Activated CD8-positive, alpha-beta memory T cell treated with anti-CD3 and anti-CD28 coated beads for 1 hour (primary cell): Measurements from ENCODE around the gene DDX28.
"Not testable (repeated sequence)": the region's sequence is repeated elsewhere in the genome, so short reads cannot be mapped to it uniquely, and the experiment has no call there.

Experiments
- DNase-seq, 2 donors: peaks; one replicate each; pipeline ENCODE4 v3.0.0-alpha.2; 2020; ENCODE audit warnings: low read depth in 1 of 2; ENCODE audit errors: extremely low read depth in 1 of 2

The DDX28 gene

DNA sequence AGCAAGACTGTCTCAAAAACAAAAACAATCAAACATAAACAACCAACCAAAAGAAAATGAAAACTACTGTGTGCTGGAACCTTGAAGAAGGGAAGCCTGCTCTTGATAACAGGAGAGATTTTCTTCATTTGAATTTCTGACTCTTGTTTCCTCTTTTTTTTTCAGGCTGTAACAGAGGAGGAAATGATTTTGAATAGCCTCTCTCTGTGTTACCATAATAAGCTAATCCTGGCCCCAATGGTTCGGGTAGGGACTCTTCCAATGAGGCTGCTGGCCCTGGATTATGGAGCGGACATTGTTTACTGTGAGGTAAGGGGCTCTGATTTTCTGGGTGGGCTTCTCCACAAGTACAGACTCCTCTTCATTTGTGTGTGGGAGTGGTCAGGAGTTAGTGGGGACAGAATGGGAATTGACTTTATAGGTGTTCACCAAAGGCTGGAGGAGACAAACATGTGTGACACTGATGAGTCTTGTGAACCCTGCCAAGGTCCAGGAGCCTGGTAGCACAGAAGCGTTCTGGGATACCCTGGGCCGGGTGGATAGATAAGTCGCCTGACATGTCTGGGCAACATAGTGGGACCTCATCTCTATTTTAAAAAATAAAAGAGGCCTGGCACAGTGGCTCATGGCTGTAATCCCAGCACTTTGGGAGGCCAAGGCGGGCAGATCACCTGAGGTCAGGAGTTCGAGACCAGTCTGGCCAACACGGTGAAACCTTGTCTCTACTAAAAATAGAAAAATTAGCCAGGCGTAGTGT lies 15.0 kb upstream of the DDX28 start:
- DNase-seq = no peak

DNA sequence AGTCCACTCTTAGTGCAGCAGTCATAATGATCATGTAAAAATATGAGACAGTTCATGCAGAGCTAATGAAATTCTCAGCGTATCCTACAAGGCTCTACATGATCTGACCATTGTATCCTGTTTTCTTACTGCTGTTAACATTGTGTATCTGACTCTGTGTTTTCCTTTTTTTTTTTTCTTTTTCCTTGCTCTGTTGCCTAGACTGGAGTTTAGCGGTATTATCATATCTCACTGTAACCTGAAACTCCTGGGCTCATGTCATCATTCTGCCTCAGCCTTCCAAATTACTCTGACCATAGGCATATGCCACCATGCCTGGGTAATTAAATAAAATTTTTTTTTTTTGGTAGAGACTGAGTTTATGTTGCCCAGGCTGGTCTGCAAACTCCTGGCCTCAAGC lies 12.2 kb upstream of the DDX28 start:
- DNase-seq = no peak

DNA sequence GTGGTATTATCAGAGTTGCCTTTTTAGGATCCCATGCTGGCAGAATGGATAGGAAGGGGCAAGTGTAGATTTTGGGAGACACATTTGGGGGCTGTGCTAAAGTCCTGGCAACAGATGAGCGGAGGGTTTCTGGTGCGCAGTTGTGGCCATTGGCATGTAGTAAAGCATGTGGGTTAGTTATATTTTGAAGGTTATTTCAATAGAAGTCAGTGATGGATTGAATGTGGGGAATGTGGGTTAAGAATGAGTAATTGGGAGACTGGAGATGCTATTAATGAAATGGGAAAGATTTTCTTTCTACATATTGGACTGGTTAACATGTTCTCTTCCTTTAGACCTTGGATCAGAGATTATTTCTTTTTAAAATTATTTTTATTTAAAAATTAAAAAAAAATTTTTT lies 10.1 kb upstream of the DDX28 start:
- DNase-seq = no peak

DNA sequence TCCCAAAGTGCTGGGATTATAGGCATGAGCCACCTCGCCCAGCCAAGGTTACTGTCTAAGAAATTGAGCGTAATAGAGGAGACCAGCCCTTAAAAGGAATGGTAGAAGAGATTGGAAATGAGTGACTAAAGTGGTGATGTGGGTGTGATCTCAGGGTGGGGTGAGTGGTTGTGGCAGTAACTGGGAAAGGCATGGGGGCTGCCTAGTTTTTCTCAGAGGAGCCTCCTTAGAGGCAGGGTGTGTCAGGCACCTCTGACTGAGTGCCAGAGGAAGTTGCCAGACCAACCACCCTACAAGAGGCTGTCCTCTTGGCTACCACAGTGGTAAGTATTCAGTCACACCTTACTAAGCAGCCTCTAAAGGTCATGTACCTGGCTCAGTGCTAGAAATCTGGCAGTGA lies 8.9 kb upstream of the DDX28 start:
- no peak for DNase-seq

DNA sequence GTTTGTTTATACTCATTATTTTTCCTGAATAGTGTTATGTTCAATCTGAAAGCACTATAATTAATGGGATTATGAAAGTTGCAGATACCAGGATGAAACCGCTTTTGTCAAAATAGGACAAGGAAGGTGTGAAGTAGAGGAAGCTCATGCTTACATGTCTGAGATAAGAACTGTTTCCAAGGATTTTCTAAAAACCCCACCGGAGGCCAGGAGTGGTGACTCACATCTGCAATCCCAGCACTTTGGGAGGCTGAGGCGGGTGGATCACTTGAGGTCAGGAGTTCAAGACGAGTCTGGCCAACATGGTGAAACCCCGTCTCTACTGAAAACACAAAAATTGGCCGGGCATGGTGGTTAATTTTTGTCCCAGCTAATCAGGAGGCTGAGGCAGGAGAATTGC lies 7.1 kb upstream of the DDX28 start:
- DNase-seq = not testable (repeated sequence)

DNA sequence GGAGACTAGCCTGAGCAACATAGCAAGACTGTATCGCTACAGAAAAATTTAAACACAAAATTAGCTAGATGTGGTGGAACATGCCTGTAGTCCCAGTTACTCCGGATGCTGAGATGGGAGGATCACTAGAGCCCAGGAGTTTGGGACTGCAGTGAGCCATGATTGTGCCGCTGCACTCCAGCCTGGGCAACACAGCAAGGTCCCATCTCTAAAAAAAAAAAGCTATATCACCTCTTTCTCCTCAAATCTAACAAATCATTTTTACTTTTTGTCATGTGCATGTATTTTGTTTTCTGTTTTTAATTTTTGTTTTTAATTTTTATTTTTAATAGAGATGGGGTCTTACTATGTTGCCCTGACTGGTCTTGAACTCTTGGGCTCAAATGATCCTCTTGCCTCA lies 6.0 kb upstream of the DDX28 start:
- DNase-seq = no peak

DNA sequence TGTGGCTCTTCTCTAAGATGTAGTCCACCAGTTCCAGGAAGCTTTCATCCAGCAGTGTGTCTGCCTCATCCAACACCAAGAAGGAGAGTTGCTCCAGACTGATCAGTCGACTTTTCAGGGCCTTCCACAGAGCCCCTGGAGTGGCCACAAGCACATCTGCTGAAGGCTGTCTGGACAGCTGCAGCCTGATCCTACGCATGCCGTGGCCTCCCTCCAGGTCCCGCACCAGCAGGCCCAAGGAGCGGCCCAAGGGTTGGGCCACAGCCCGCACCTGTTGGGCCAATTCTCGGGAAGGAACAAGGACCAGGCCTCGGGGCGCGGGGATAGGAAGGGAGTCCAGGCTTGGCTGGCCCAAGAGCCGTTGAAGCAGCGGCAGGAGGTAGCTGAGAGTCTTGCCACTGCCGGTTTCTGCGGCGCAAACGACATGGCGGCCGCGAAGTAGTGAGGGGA lies 729 bp downstream of the DDX28 start:
- no peak for DNase-seq

DNA sequence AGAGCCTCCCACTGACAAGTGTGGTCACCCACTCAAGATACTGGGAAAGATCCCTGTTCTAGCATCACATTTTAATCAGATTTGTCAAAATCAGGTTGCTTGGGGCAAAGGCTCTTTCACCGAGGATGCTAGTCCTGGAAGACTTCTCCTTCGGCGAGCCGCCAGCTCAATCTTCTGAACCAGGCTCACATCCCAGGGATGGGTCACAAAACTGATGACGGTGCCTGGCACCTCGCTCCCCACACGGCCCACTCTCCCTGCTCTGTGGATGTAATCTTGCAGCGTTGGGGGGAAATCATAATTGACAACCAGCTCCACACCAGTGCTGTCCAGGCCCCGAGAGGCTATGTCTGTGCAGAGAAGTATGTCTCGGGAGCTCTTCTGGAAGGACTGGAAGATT lies 1.5 kb downstream of the DDX28 start:
- no peak for DNase-seq

DNA sequence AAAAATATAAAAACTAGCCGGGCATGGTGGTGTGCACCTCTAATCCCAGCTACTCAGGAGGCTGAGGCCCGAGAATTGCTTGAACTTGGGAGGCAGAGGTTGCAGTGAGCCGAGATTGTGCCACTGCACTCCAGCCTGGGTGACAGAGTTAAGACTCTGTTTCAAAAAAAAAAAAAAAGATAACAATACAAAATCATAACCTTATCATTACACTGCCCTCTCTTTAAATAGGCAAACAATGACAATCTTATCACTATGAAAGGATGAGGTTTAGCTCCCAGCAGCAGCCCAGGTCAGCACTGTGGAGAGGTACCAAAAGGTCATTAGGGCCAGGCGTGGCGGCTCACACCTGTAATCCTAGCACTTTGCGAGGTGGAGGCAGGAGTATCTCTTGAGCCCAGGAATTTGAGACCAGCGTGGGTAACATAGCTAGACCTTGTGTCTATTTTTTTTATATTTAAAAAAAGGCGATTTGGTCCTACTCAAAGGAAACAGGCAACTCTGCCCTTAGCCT lies 3.8 kb downstream of the DDX28 start:
- no peak for DNase-seq

DNA sequence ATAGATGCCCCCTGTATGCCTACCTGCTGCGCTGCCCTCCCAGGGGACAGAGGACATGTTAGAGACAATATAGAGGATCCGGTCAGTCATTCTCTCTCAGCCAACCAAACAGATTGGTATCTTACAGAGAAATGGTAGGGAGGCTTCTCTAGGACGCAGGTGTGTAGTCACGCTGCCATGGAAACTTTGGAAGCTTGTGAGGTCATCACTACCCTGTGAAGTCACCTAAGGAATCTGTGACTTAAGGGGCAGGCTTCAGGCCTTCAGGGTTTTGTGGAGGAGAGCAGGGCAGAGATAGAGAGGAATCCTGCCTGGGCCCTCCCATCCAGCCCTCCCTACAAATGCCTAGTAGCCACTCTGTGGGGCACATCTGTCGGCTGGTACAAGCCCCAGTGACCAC lies 7.4 kb downstream of the DDX28 start, which contains the start of gene DPEP2NB:
TSS of gene DPEP2NB (minus strand) at position 231 of the 400 bp plus-strand sequence. CDS start at position 90, 141 bp downstream.
- no peak for DNase-seq

DNA sequence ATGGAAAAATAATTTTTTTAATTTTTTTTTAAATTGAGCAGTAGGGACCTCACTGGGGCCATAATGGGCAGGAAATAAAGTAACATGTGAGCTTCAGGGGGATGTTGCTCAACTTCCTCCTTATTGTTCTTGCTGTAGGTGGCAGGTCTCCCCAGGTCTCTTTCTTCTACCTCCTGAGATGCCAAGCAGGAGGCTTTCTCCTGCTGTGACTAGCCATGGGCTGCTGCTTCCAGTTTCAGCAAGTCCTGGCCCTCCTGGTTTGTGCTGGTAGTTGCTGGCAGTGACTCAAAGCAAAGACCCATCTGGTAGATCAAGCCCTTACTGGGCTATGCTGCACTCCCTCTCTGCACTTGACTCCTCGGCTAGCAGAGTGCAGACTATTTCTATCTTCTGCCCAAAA lies 9.6 kb downstream of the DDX28 start:
- DNase-seq = no peak

DNA sequence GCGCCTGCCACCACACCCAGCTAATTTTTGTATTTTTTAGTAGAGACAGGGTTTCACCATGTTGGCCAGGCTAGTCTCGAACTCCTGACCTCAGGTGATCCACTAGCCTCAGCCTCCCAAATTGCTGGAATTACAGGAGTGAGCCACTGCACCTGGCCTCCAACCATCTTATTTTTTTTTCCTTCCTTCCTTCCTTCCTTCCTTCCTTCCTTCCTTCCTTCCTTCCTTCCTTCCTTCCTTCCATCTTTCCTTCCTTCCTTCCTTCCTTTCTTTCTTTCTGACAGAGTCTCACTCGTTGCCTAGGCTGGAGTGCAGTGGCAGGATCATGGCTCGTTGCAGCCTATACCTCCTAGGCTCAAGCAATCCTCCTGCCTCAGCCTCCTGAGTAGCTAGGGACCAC lies 13.2 kb downstream of the DDX28 start:
- not testable (repeated sequence) for DNase-seq

DNA sequence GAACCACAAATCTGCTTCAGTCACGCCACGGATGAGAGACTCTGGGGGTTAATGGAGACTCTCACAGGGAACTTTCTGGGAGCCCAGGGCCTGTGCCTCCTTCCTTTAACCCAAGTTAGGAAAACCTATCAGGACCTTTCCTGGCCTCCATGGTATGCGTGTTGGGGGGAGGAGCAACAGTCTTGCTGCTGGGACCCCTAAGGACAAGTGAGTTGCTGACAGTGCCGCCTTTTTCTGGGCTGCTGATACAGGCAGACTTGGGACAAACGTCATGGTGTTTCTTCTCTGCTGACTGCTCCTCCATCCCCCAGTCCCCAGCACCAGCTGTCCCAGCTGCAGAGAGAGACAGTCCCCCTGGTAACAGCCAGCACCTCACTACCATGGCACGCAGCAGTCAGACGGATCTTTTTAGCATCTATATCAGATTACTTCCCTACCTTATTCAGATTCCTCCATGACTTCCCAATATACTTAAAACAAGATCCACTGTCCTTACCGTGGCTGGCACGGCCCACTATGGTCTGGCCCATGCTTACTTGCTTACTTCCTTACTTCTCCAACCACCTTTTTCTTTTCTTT lies 13.8 kb downstream of the DDX28 start:
- DNase-seq = no peak

DNA sequence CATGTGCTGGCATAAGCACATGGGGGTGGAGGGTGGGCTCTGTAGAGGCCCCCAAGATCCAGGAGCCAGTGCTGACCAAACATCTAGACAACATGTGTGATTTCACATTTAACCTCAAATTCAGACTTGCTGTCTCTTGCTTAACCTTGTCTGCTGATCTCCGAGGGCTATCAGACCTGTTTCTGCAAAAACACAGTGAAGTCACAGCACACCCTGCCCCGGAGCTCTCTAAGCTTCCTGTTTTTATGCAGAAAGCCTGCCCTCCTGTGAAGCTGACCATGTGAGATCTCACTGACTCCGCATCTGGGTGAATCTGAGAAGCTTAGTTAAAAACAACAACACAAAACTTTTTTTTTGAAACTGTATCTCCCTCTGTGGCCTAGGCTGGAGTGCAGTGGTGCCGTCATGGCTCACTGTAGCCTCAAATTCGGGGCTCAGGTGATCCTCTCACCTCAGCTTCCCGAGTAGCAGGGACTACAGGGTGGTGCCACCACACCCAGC lies 17.2 kb downstream of the DDX28 start:
- DNase-seq = no peak

DNA sequence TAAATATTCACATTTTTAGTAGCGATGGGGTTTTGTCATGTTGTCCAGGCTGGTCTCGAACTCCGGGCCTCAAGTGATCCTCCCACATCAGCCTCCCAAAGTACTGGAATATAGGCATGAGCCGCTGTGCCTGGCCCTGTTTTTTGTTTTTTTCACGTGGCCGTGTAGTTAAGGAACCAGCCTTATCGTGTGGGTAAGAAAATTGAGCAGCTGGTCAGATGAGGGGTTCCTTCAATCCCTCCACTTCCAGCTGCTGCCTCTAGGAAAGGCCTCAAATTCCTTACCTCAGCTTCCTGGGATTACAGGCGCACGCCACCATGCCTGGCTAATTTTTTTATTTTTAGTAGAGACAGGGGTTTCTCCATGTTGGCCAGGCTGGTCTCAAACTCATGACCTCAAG lies 17.8 kb downstream of the DDX28 start:
- DNase-seq = no peak

DNA sequence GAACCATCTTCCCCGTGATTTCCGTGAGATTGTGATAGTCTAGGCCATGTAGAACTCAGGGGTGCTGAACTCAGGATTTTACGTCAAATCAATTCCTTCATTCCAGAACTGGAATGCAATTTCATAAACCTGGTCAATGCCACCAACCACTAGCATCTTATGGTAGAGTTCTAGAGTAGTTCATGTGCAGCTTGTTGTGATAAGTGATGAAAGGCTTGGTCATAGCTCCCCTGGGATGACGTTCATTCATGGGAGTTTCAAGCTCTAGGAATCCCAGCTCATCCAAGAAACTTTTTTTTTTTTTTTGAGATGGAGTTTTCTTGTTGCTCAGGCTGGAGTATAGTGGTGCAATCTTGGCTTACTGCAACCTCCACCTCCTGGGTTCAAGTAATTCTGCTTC lies 20.0 kb downstream of the DDX28 start:
- DNase-seq = no peak

DNA sequence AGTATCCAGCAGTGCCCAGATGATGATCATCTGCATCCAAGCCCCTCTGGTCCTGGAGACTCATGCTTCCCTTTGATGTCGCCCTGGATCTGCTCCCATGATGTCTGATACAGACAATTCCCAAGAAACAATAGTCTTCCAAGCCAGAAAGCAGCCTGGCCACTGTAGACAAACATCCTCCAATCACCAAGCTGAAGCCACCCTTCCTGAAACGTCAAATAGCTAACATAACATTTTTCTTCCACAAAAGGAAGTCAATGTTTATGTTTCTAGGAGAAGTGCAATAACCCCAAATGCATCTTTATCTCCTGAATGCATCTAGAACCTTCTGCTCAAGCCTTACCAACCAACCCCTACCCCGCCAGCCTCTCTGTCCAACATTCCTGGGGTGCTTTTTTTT lies 22.6 kb downstream of the DDX28 start:
- DNase-seq = no peak

DNA sequence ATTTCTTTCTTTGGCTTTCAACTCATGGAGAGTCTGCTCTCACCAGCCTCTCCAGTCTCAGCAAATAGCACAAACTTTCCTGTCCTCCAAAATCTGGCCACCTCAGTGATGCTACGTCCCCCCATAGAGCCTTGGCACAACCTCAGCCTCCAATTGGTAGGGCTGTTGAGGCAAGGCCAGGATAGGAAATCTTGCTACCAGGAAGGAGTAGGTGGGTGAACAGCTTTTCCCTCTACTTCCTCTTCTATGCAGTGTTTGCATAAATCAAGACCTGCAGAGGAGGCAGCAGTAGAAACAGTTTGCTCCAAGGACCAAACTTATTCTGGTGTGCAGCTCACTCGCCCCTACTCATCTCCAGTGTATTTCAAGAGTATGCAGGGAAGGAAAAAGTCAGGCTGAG lies 23.0 kb downstream of the DDX28 start:
- no peak for DNase-seq

DNA sequence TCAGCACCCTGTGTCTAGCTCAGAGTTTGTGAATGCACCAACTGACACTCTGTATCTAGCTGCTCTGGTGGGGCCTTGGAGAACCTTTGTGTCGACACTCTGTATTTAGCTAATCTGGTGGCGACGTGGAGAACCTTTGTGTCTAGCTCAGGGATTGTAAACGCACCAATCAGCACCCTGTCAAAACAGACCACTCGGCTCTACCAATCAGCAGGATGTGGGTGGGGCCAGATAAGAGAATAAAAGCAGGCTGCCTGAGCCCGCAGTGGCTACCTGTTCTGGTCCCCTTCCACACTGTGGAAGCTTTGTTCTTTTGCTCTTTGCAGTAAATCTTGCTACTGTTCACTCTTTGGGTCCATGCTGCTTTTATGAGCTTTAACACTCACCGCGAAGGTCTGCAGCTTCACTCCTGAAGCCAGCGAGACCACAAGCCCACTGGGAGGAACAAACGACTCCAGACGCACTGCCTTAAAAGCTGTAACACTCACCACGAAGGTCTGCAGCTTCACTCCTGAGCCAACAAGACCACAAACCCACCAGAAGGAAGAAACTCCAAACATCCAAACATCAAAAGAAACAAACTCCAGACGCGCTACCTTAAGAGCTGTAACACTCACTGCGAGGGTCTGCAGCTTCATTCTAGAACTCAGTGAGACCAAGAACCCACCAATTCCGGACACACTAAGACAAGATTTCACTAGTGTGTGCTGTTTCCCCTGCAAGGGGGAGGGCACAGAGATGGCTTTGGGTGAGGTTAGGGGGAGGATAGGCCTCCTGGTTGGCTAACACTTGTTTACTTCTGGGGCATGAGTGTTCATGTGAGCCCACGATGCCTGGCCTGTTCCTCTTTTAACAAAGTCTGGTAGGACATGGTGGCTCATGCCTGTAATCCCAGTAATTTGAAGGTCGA lies 24.0 kb downstream of the DDX28 start, which contains the start of gene DPEP2:
TSS of gene DPEP2 (minus strand) at position 706 of the 910 bp plus-strand sequence. CDS start 6,272 bp downstream, outside the sequence.
- DNase-seq = not testable (repeated sequence)

DNA sequence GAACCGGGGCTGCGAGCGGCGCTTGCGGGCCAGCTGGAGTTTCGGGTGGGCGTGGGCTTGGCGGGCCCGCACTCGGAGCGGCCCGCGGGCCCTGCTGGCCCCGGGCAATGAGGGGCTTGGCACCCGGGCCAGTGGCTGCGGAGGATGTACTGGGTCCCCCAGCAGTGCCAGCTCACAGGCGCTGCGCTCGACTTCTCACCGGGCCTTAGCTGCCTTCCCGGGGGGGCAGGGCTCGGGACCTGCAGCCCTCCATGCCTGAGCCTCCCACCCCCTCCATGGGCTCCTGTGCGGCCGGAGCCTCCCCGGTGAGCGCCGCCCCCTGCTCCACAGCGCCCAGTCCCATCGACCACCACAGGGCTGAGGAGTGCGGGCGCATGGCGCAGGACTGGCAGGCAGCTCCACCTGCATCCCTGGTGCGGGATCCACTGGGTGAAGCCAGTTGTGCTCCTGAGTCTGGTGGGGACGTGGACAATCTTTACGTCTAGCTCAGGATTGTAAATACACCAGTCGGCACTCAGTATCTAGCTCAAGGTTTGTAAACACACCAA lies 24.7 kb downstream of the DDX28 start:
- DNase-seq = not testable (repeated sequence)

DNA sequence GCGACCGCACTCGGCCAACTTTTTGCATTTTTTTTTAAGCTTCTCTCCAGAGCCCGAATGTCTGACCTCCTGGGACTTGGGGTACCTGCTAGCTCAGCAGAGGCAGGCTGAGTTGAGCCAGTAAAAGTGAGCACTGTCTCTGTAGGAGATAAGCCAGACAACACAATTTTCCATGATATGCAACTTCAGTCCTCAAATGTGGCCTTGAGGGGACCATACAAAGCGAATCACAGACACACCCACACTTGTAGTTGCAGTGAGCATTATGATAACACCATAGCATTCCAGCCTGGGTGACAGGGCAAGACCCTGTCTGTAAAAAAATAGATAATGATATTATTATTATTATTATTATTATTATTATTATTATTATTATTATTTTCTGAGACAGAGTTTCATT lies 26.4 kb downstream of the DDX28 start:
- DNase-seq = no peak
